H1 (cell line): ENCODE measurements around the gene STAG1. TPM values are rescaled to one million over a fixed set of nuclear protein-coding genes. Genes with fewer than 3 reads are reported as not detected.

Source experiments
- CHD7 ChIP-seq: fragments of 300-600 bp; sonication (generic); IDR thresholded peaks from 2 replicates; pipeline ENCODE4 v1.7.1; 2012; ENCODE audit warnings: low read length, moderate library complexity, mild to moderate bottlenecking, inconsistent platforms; ENCODE audit not compliant: insufficient replicate concordance
- E2F6 ChIP-seq: IDR thresholded peaks from 2 replicates; pipeline ENCODE4 v1.6.1; 2012; ENCODE audit warnings: inconsistent platforms
- PHF8 ChIP-seq: fragments of 200-600 bp; sonication (generic); conservative IDR thresholded peaks from 2 replicates; pipeline ENCODE4 v1.7.1; 2012; ENCODE audit warnings: low read depth, mild to moderate bottlenecking, inconsistent platforms, low read length, moderate library complexity
- RFX5 ChIP-seq: IDR thresholded peaks from 2 replicates; pipeline ENCODE4 v1.6.1; 2011; ENCODE audit warnings: low read depth, low read length, improper control_type of control experiment, borderline replicate concordance
- SAP30 ChIP-seq: fragments of 300-600 bp; sonication (generic); IDR thresholded peaks from 2 replicates; pipeline ENCODE4 v1.7.1; 2012; ENCODE audit warnings: low read length, moderate library complexity, mild to moderate bottlenecking, inconsistent platforms; ENCODE audit not compliant: insufficient read depth, insufficient replicate concordance
- TBP ChIP-seq: IDR thresholded peaks from 2 replicates; pipeline ENCODE4 v1.6.1; 2011; ENCODE audit warnings: low read depth, low read length, improper control_type of control experiment
- TEAD4 ChIP-seq: IDR thresholded peaks from 2 replicates; pipeline ENCODE4 v1.6.1; 2012; ENCODE audit warnings: low read depth, low read length, inconsistent platforms, mixed read lengths
- polyA plus RNA-seq, 7 experiments: library from polyadenylated mRNA; depleted of rRNA in 3 of 7; stranded (reverse) in 5 of 7; unstranded in 2 of 7; fragments of >200 nt in 5 of 7; fragments of 200-250 nt in 2 of 7; gene quantifications; 1 replicate in 5 of 7; 2 replicates in 1 of 7; 4 replicates in 1 of 7; pipeline versions ENCODE4 v1.2.1 to v1.2.3, GENCODE V29; 2011 to 2013; ENCODE audit warnings: missing spikeins in 2 of 7, mixed read lengths in 2 of 7
- total RNA-seq: library from RNA; stranded (reverse); fragmentation: NEBNext Ultra II Directional; extraction: Animal tissue kit (Norgen Biotek cat#: 25700); gene quantifications from 2 replicates; pipeline ENCODE4 v1.2.1, GENCODE V29; 2021

The STAG1 gene
- total and polyA plus RNA-seq, 2 of the 8 experiments (the other 6 are each of a cell fraction or from before 2014, with no cell fraction given): 4.6 to 23.4 TPM

- TF ChIP-seq CHD7 (no peak), TBP (no peak), E2F6 (no peak), TEAD4 (no peak), SAP30 (no peak), RFX5 (no peak), PHF8 (no peak)
- TF ChIP-seq, all 59 proteins: peak for 0
Measured at GRCh38 chr3:136463170-136463569, 289.0 kb downstream of the STAG1 start (continued).
